Effector memory CD4-positive, alpha-beta T cell (primary cell): ENCODE measurements around the gene ACTR6.
"Not testable (repeated sequence)": the region's sequence is repeated elsewhere in the genome, so short reads cannot be mapped to it uniquely, and the experiment has no call there.

Source experiments
- DNase-seq, 3 donors: peaks; one replicate each; pipeline ENCODE4 v3.0.0-alpha.2; 2020
- H3K27ac ChIP-seq: 2 replicates; pipeline ENCODE4 v1.7.0; 2013; ENCODE audit warnings: mild to moderate bottlenecking, low read length, moderate library complexity; ENCODE audit not compliant: insufficient read depth, poor library complexity, severe bottlenecking
- H3K27me3 ChIP-seq: replicated peaks from 2 replicates; pipeline ENCODE4 v1.7.0; 2013; ENCODE audit warnings: mild to moderate bottlenecking, low read length; ENCODE audit not compliant: insufficient read depth, control insufficient read depth, poor library complexity, severe bottlenecking
- H3K36me3 ChIP-seq: 2 replicates; pipeline ENCODE4 v1.7.0; 2013; ENCODE audit warnings: mild to moderate bottlenecking, low read length, moderate library complexity; ENCODE audit not compliant: control insufficient read depth, insufficient read depth
- H3K4me1 ChIP-seq: 2 replicates; pipeline ENCODE4 v1.7.0; 2013; ENCODE audit warnings: low read length, mild to moderate bottlenecking; ENCODE audit not compliant: control insufficient read depth, insufficient read depth, poor library complexity, severe bottlenecking
- H3K4me3 ChIP-seq: 2 replicates; pipeline ENCODE4 v1.7.0; 2013; ENCODE audit warnings: low read length, low read depth, mild to moderate bottlenecking; ENCODE audit not compliant: insufficient read depth, poor library complexity, severe bottlenecking
- H3K9me3 ChIP-seq: 2 replicates; pipeline ENCODE4 v1.7.0; 2013; ENCODE audit warnings: mild to moderate bottlenecking, low read length, moderate library complexity; ENCODE audit not compliant: control insufficient read depth

Gene ACTR6

GRCh38 chr12:100215209-100215608, 14.6 kb downstream of the ACTR6 start:
- Histone ChIP-seq H3K9me3 (no peaks in the 10 kb centered on the region), H3K4me1 (no peaks in the 10 kb centered on the region), H3K36me3 (peaks cover 64% of the 10 kb centered on the region), H3K4me3 (no peak overlapping the region), H3K27me3 (no peaks in the 10 kb centered on the region), H3K27ac (no peak overlapping the region)
- no peak for DNase-seq

- H3K36me3 ChIP-seq: peaks cover 55% of the 10 kb centered on the region
- no peak overlapping the region for H3K4me3 ChIP-seq
- H3K27me3 ChIP-seq: no peaks in the 10 kb centered on the region
- no peaks in the 10 kb centered on the region for H3K9me3 ChIP-seq
- H3K27ac ChIP-seq: no peak overlapping the region
- no peaks in the 10 kb centered on the region for H3K4me1 ChIP-seq
- DNase-seq: no peak
These were observed 15.7 kb downstream of the ACTR6 start for GRCh38 chr12:100216337-100216736.

GRCh38 chr12:100219328-100220109, 18.9 kb downstream of the ACTR6 start:
- H3K9me3 ChIP-seq: no peaks in the 10 kb centered on the region
- no peak overlapping the region for H3K4me3 ChIP-seq
- DNase-seq: no peak
- H3K27me3 ChIP-seq: no peaks in the 10 kb centered on the region
- no peak overlapping the region for H3K27ac ChIP-seq
- H3K36me3 ChIP-seq: peaks cover 50% of the 10 kb centered on the region
- H3K4me1 ChIP-seq: no peaks in the 10 kb centered on the region

GRCh38 chr12:100221523-100221922, 20.9 kb downstream of the ACTR6 start:
- no peak overlapping the region for H3K27ac ChIP-seq
- H3K4me1 ChIP-seq: no peaks in the 10 kb centered on the region
- H3K36me3 ChIP-seq: peaks cover 53% of the 10 kb centered on the region
- H3K4me3 ChIP-seq: no peak overlapping the region
- no peak for DNase-seq
- no peaks in the 10 kb centered on the region for H3K27me3 ChIP-seq
- H3K9me3 ChIP-seq: no peaks in the 10 kb centered on the region

- not testable (repeated sequence) for H3K4me3 ChIP-seq, DNase-seq, H3K4me1 ChIP-seq, H3K9me3 ChIP-seq, H3K27ac ChIP-seq, H3K27me3 ChIP-seq
- H3K36me3 ChIP-seq: peaks cover 53% of the 10 kb centered on the region
These were observed 21.6 kb downstream of the ACTR6 start for GRCh38 chr12:100222173-100222572.

- no peak overlapping the region for H3K27ac ChIP-seq
- DNase-seq: no peak
- no peak overlapping the region for H3K4me3 ChIP-seq
- no peaks in the 10 kb centered on the region for H3K27me3 ChIP-seq
- H3K9me3 ChIP-seq: no peaks in the 10 kb centered on the region
- H3K36me3 ChIP-seq: peaks cover 30% of the 10 kb centered on the region
- no peaks in the 10 kb centered on the region for H3K4me1 ChIP-seq
These were observed 24.9 kb downstream of the ACTR6 start for GRCh38 chr12:100225491-100225890.

- peaks cover 15% of the 10 kb centered on the region for H3K36me3 ChIP-seq
- no peak overlapping the region for H3K27ac ChIP-seq
- H3K4me3 ChIP-seq: no peak overlapping the region
- no peaks in the 10 kb centered on the region for H3K9me3 ChIP-seq
- no peak for DNase-seq
- no peaks in the 10 kb centered on the region for H3K27me3 ChIP-seq
- H3K4me1 ChIP-seq: no peaks in the 10 kb centered on the region
These were observed 28.5 kb downstream of the ACTR6 start for GRCh38 chr12:100229036-100229635.

GRCh38 chr12:100229876-100230275, 29.3 kb downstream of the ACTR6 start:
- H3K9me3 ChIP-seq: no peaks in the 10 kb centered on the region
- H3K27ac ChIP-seq: no peak overlapping the region
- DNase-seq: no peak
- no peak overlapping the region for H3K4me3 ChIP-seq
- H3K27me3 ChIP-seq: no peaks in the 10 kb centered on the region
- no peaks in the 10 kb centered on the region for H3K4me1 ChIP-seq
- peaks cover 9% of the 10 kb centered on the region for H3K36me3 ChIP-seq

GRCh38 chr12:100231873-100232272, 31.3 kb downstream of the ACTR6 start:
- H3K9me3 ChIP-seq, H3K36me3 ChIP-seq, H3K4me3 ChIP-seq, H3K4me1 ChIP-seq, DNase-seq, H3K27me3 ChIP-seq, H3K27ac ChIP-seq: not testable (repeated sequence)

GRCh38 chr12:100234166-100234565, 33.6 kb downstream of the ACTR6 start:
- H3K27me3 ChIP-seq: no peaks in the 10 kb centered on the region
- H3K9me3 ChIP-seq: no peaks in the 10 kb centered on the region
- no peaks in the 10 kb centered on the region for H3K4me1 ChIP-seq
- H3K27ac ChIP-seq: no peak overlapping the region
- no peak overlapping the region for H3K4me3 ChIP-seq
- no peaks in the 10 kb centered on the region for H3K36me3 ChIP-seq
- DNase-seq: no peak
